ENCODE measurements around the gene TBCB. TPM values are rescaled to one million over a fixed set of nuclear protein-coding genes. Genes with fewer than 3 reads are reported as not detected.
A peak's percentile ranks its signal among the peaks of the same experiment; 100 is the strongest.
"Not testable (repeated sequence)": the region's sequence is repeated elsewhere in the genome, so short reads cannot be mapped to it uniquely, and the experiment has no call there.

TBCB gene
- total RNA-seq: 100 to 1,000 TPM; 106 to 146 (median 124) TPM

GRCh38 chr19:36115453-36116343, at the start of gene TBCB:
TBCB (plus strand) TSS chr19:36115468; CDS start chr19:36115561, 93 bp downstream.
- intact Hi-C loops (cut with DNase I; ENCODE audit: low total_unique reads): no loop called here
- peaks cover 0 to 7% of the 10 kb centered on the region in 2 donors for H3K4me1 ChIP-seq
- no peaks in the 10 kb centered on the region for H3K36me3 ChIP-seq
- peak in 1 of 2 donors; percentile 81 for DNase-seq (ENCODE audit: low spot score in 2 of 2)
- peak within 1 kb of the TSS; percentile 72 to 89 (median 77) for H3K4me3 ChIP-seq
- TF ChIP-seq CTCF (IDR thresholded peaks at IDR 0.05) (no peak), POLR2A (IDR thresholded peaks at IDR 0.05) (no peak), POLR2AphosphoS5 (IDR thresholded peaks at IDR 0.05) (peak; percentile 6 to 64 (median 47))
- no peaks in the 10 kb centered on the region for H3K9me3 ChIP-seq
- H3K27ac ChIP-seq: peak within 1 kb of the TSS; percentile 92 to 97
- H3K27me3 ChIP-seq: no peaks in the 10 kb centered on the region

GRCh38 chr19:36067681-36068080, 47.6 kb upstream of the TBCB start:
- no peak overlapping the region for H3K27ac ChIP-seq

GRCh38 chr19:36068810-36069499, 46.3 kb upstream of the TBCB start:
- H3K27ac ChIP-seq; intact Hi-C loops (cut with DNase I; ENCODE audit: low total_unique reads): not testable (repeated sequence)

More at GRCh38 chr19:36067681-36068080, 47.6 kb upstream of the TBCB start:
- peaks cover 0 to 7% of the 10 kb centered on the region in 2 donors for H3K4me1 ChIP-seq
- DNase-seq (ENCODE audit: low spot score in 2 of 2): no peak
- no peaks in the 10 kb centered on the region for H3K9me3 ChIP-seq
- H3K4me3 ChIP-seq: no peak overlapping the region
- intact Hi-C loops (cut with DNase I; ENCODE audit: low total_unique reads): no loop called here
- no peaks in the 10 kb centered on the region for H3K27me3 ChIP-seq
- H3K36me3 ChIP-seq: no peaks in the 10 kb centered on the region
- no peak for TF ChIP-seq POLR2A (IDR thresholded peaks at IDR 0.05)
- no peak for TF ChIP-seq POLR2AphosphoS5 (IDR thresholded peaks at IDR 0.05)
- TF ChIP-seq CTCF (IDR thresholded peaks at IDR 0.05): no peak

GRCh38 chr19:36072081-36072480, 43.2 kb upstream of the TBCB start:
- intact Hi-C loops (cut with DNase I; ENCODE audit: low total_unique reads): no loop called here
- DNase-seq (ENCODE audit: low spot score in 2 of 2): no peak
- H3K9me3 ChIP-seq: no peaks in the 10 kb centered on the region
- no peak overlapping the region for H3K4me3 ChIP-seq
- no peaks in the 10 kb centered on the region for H3K36me3 ChIP-seq
- H3K27me3 ChIP-seq: no peaks in the 10 kb centered on the region
- TF ChIP-seq POLR2AphosphoS5 (IDR thresholded peaks at IDR 0.05): no peak
- TF ChIP-seq CTCF (IDR thresholded peaks at IDR 0.05): no peak
- no peak for TF ChIP-seq POLR2A (IDR thresholded peaks at IDR 0.05)
- peaks cover 0 to 7% of the 10 kb centered on the region in 2 donors for H3K4me1 ChIP-seq
- H3K27ac ChIP-seq: no peak overlapping the region

More at GRCh38 chr19:36068810-36069499, 46.3 kb upstream of the TBCB start:
- not testable (repeated sequence) for H3K4me1 ChIP-seq; DNase-seq (ENCODE audit: low spot score in 2 of 2); H3K9me3 ChIP-seq; H3K27me3 ChIP-seq; H3K36me3 ChIP-seq; H3K4me3 ChIP-seq

GRCh38 chr19:36073121-36073876, 42.0 kb upstream of the TBCB start:
- Histone ChIP-seq H3K9me3 (no peaks in the 10 kb centered on the region), H3K27ac (no peak overlapping the region), H3K36me3 (no peaks in the 10 kb centered on the region), H3K4me3 (no peak overlapping the region), H3K4me1 (peaks cover 0 to 7% of the 10 kb centered on the region in 2 donors), H3K27me3 (no peaks in the 10 kb centered on the region)
- DNase-seq (ENCODE audit: low spot score in 2 of 2): no peak
- intact Hi-C loops (cut with DNase I; ENCODE audit: low total_unique reads): no loop called here
- no peak for TF ChIP-seq CTCF (IDR thresholded peaks at IDR 0.05)
- no peak for TF ChIP-seq POLR2A (IDR thresholded peaks at IDR 0.05)
- TF ChIP-seq POLR2AphosphoS5 (IDR thresholded peaks at IDR 0.05): no peak
